HG03469 (cell line): ENCODE data around the gene UCP3.

ENCODE experiments used
- ATAC-seq: cut with Tn5 transposase; IDR thresholded peaks from one replicate; pipeline ENCODE4 v1.9.1; 2021; ENCODE audit warnings: mild to moderate bottlenecking, moderate library complexity, moderate number of reproducible peaks; ENCODE audit not compliant: unreplicated experiment

Gene UCP3

GRCh38 chr11:74018331-74019005 is 9.6 kb upstream of the UCP3 start:
- ATAC-seq, result no peak

- no peak for ATAC-seq
Measured at GRCh38 chr11:74017631-74018030, 8.7 kb upstream of the UCP3 start.

GRCh38 chr11:74015919-74016684 is 7.2 kb upstream of the UCP3 start:
- no peak for ATAC-seq

- no peak for ATAC-seq
Measured at GRCh38 chr11:74014880-74015279, 6.0 kb upstream of the UCP3 start.

- ATAC-seq, result no peak
Measured at GRCh38 chr11:74013141-74013540, 4.3 kb upstream of the UCP3 start.

- ATAC-seq, result no peak
Measured at GRCh38 chr11:74012074-74012809, 3.4 kb upstream of the UCP3 start.

- no peak for ATAC-seq
Measured at GRCh38 chr11:74011360-74012073, 2.6 kb upstream of the UCP3 start.

- ATAC-seq, result no peak
Measured at GRCh38 chr11:74010306-74011300, 1.7 kb upstream of the UCP3 start.

- no peak for ATAC-seq
Measured at GRCh38 chr11:74009675-74010305, 905 bp upstream of the UCP3 start.

GRCh38 chr11:74009230-74009547 is 304 bp upstream of the UCP3 start:
- ATAC-seq, result no peak

- no peak for ATAC-seq
Measured at GRCh38 chr11:74007691-74008372, 1.1 kb downstream of the UCP3 start.

- ATAC-seq, result no peak
Measured at GRCh38 chr11:74006743-74007304, 2.1 kb downstream of the UCP3 start.

GRCh38 chr11:74005721-74006517 is 3.0 kb downstream of the UCP3 start:
- ATAC-seq, result no peak

GRCh38 chr11:74004759-74005615 is 3.9 kb downstream of the UCP3 start:
- ATAC-seq, result no peak

- no peak for ATAC-seq
Measured at GRCh38 chr11:74004046-74004695, 4.7 kb downstream of the UCP3 start.

GRCh38 chr11:74002832-74003231 is 6.1 kb downstream of the UCP3 start:
- no peak for ATAC-seq
